Kidney (tissue), 14 donors: Measurements from ENCODE around the gene CAMK2A. TPM values are rescaled to one million over a fixed set of nuclear protein-coding genes. Genes with fewer than 3 reads are reported as not detected.

Experiments
- DNase-seq, 5 donors: peaks; one replicate each; pipeline ENCODE4 v3.0.0-alpha.2; 2013 to 2020
- FAIRE-seq: peaks from 2 replicates; lab custom pipeline; 2012; peaks lifted over from hg19 to GRCh38; lab: Jason Lieb, UNC
- H3K27ac ChIP-seq, 2 donors: one replicate each; pipeline ENCODE4 v1.7.0; 2013; ENCODE audit warnings: low read depth in 2 of 2, low read length in 2 of 2, inconsistent platforms in 1 of 2
- H3K27me3 ChIP-seq: one replicate; pipeline ENCODE4 v1.7.1; 2013; ENCODE audit warnings: low read length, inconsistent platforms; ENCODE audit not compliant: control insufficient read depth, insufficient read depth
- H3K36me3 ChIP-seq, 3 donors: one replicate each; pipeline versions ENCODE4 v1.7.0 to v1.7.1; 2013; ENCODE audit warnings: low read length in 3 of 3, control low read depth in 1 of 3, inconsistent platforms in 1 of 3; ENCODE audit not compliant: insufficient read depth in 3 of 3, control insufficient read depth in 2 of 3
- H3K4me1 ChIP-seq, 3 donors: one replicate each; pipeline versions ENCODE4 v1.7.0 to v1.7.1; 2013; ENCODE audit warnings: low read length in 3 of 3, inconsistent platforms in 1 of 3, low read depth in 1 of 3; ENCODE audit not compliant: control insufficient read depth in 2 of 3, insufficient read depth in 2 of 3
- H3K4me3 ChIP-seq, 3 donors: one replicate each; pipeline versions ENCODE4 v1.7.0 to v1.8.1; 2013; ENCODE audit warnings: low read length in 3 of 3, control low read depth in 1 of 3, inconsistent platforms in 1 of 3
- H3K9ac ChIP-seq, 3 donors: one replicate each; pipeline versions ENCODE4 v1.7.0 to v1.7.1; 2013; ENCODE audit warnings: low read length in 3 of 3, control low read depth in 1 of 3, inconsistent platforms in 1 of 3
- H3K9me3 ChIP-seq, 3 donors: one replicate each; pipeline versions ENCODE4 v1.7.0 to v1.7.1; 2013; ENCODE audit warnings: low read length in 3 of 3, control low read depth in 1 of 3, inconsistent platforms in 1 of 3; ENCODE audit not compliant: control insufficient read depth in 2 of 3, insufficient read depth in 1 of 3
- CTCF ChIP-seq: IDR thresholded peaks from 3 replicates; pipeline ENCODE4 v1.5.1; 2012; ENCODE audit warnings: mild to moderate bottlenecking, moderate library complexity, borderline replicate concordance; ENCODE audit not compliant: insufficient read depth; ENCODE audit errors: extremely low read depth
- intact Hi-C: fragments of 100-400 bp; cut with DNase I; formaldehyde crosslinking; loops from one replicate; pipeline ENCODE4 v1.11.1; 2022
- polyA plus RNA-seq: library from polyadenylated mRNA; stranded (reverse); fragments of 350-450 nt; fragmentation: Illumina TruSeq; extraction: RNeasy Lipid Tissue Mini Kit (QIAGEN cat#74804); gene quantifications from one replicate; pipeline ENCODE4 v1.2.3, GENCODE V29; 2014; ENCODE audit warnings: low read depth, low replicate concordance; ENCODE audit not compliant: insufficient read depth
- total RNA-seq: library from RNA; stranded (reverse); fragmentation: NEBNext Ultra II Directional; extraction: Animal tissue kit (Norgen Biotek cat#: 25700); gene quantifications from one replicate; pipeline ENCODE4 v1.2.1, GENCODE V29; 2021
- donor health status: control.
- donor health status: control.
- donor health status: control.
- donor health status: control.
- donor health status: control.
- donor health status: DM: yes; HTN: yes; CAD: no.
- donor health status: Normal renal cell carcinoma (clear cell type).

The CAMK2A gene
- total and polyA plus RNA-seq, 2 donors from 2014 or later: 0.28 to 0.90 TPM

GRCh38 chr5:150211156-150212030, 78.2 kb downstream of the CAMK2A start:
- H3K9me3 ChIP-seq: no peaks in the 10 kb centered on the region
- no peak overlapping the region for H3K27ac ChIP-seq
- H3K4me1 ChIP-seq: no peaks in the 10 kb centered on the region
- H3K9ac ChIP-seq: no peak overlapping the region
- FAIRE-seq (no peak), DNase-seq (peak in 3 of 5 donors; percentile 26 to 57 (median 45))
- H3K36me3 ChIP-seq: no peaks in the 10 kb centered on the region
- H3K27me3 ChIP-seq: no peaks in the 10 kb centered on the region
- intact Hi-C loops: no loop called here
- H3K4me3 ChIP-seq: no peak overlapping the region
- no peak for TF ChIP-seq CTCF

GRCh38 chr5:150210644-150211043, 78.9 kb downstream of the CAMK2A start:
- FAIRE-seq (no peak), DNase-seq (peak in 1 of 5 donors; percentile 52)
- Histone ChIP-seq H3K27me3 (no peaks in the 10 kb centered on the region), H3K4me3 (no peak overlapping the region), H3K36me3 (no peaks in the 10 kb centered on the region), H3K4me1 (no peaks in the 10 kb centered on the region), H3K9ac (no peak overlapping the region), H3K27ac (no peak overlapping the region), H3K9me3 (no peaks in the 10 kb centered on the region)
- TF ChIP-seq CTCF: no peak
- intact Hi-C loops: no loop called here

GRCh38 chr5:150209099-150209635, 80.4 kb downstream of the CAMK2A start:
- no peak overlapping the region for H3K27ac ChIP-seq
- DNase-seq (peak in 4 of 5 donors; percentile 23 to 79 (median 36)), FAIRE-seq (no peak)
- no peak overlapping the region for H3K4me3 ChIP-seq
- no peaks in the 10 kb centered on the region for H3K9me3 ChIP-seq
- no peak for TF ChIP-seq CTCF
- H3K9ac ChIP-seq: no peak overlapping the region
- H3K4me1 ChIP-seq: no peaks in the 10 kb centered on the region
- H3K27me3 ChIP-seq: no peaks in the 10 kb centered on the region
- H3K36me3 ChIP-seq: no peaks in the 10 kb centered on the region
- intact Hi-C loops: no loop called here
